K562 (cell line): ENCODE results near the gene CPED1. TPM values are rescaled to one million over a fixed set of nuclear protein-coding genes. Genes with fewer than 3 reads are reported as not detected.

Experiments
- CBFA2T2 ChIP-seq: fragments of 450-650 bp; conservative IDR thresholded peaks from 2 replicates; pipeline ENCODE4 v1.6.1; 2017; ENCODE audit warnings: mild to moderate bottlenecking
- GTF2F1 ChIP-seq: IDR thresholded peaks from 2 replicates; pipeline ENCODE4 v1.6.1; 2011; ENCODE audit warnings: low read depth, low read length, improper control_type of control experiment
- JUND ChIP-seq, 2 experiments: IDR thresholded peaks; 2 replicates in 1 of 2; 3 replicates in 1 of 2; pipeline ENCODE4 v1.6.1; 2011; ENCODE audit warnings: borderline replicate concordance in 2 of 2, low read depth in 2 of 2, low read length in 2 of 2, improper control_type of control experiment in 1 of 2, missing biosample characterization in 1 of 2, missing genetic modification characterization in 1 of 2, missing genetic modification reagents in 1 of 2
- MXI1 ChIP-seq: IDR thresholded peaks from 2 replicates; pipeline ENCODE4 v1.6.1; 2011; ENCODE audit warnings: low read depth, mild to moderate bottlenecking, improper control_type of control experiment, low read length
- MYNN ChIP-seq, 2 experiments: sonication (generic); formaldehyde crosslinking in 1 of 2; IDR thresholded peaks; 2 replicates each; pipeline versions ENCODE4 v1.5.0 to v1.6.1; 2016 to 2020; ENCODE audit warnings: antibody characterized with exemption in 1 of 2, missing genetic modification reagents in 1 of 2
- THRAP3 ChIP-seq: fragments of 450-650 bp; IDR thresholded peaks from 2 replicates; pipeline ENCODE4 v1.6.1; 2016; ENCODE audit warnings: mild to moderate bottlenecking, inconsistent platforms, borderline replicate concordance
- ZNF586 ChIP-seq: fragments of 450-650 bp; formaldehyde crosslinking; conservative IDR thresholded peaks from 2 replicates; pipeline ENCODE4 v1.4.0; 2020; ENCODE audit warnings: mild to moderate bottlenecking, moderate library complexity
- polyA plus RNA-seq, 8 experiments: library from polyadenylated mRNA; depleted of rRNA in 4 of 8; stranded (reverse) in 5 of 8; unstranded in 3 of 8; fragments of >200 nt; fragmentation: Nextera tagmentation in 2 of 8; fragmentation: Illumina TruSeq in 1 of 8; extraction: Ambion mirVana in 2 of 8; extraction: Trizol in 1 of 8; gene quantifications; 2 replicates each; pipeline versions ENCODE4 v1.2.1 to v1.2.3, GENCODE V29; 2011 to 2014; ENCODE audit warnings: inconsistent platforms in 1 of 8, missing spikeins in 1 of 8
- total RNA-seq, 7 experiments: library from RNA; depleted of rRNA in 6 of 7; stranded (reverse); fragments of >200 nt in 6 of 7; fragmentation: Illumina TruSeq in 2 of 7; extraction: Trizol in 2 of 7; gene quantifications; 2 replicates each; pipeline versions ENCODE4 v1.2.1 to v1.2.3, GENCODE V29; 2011 to 2021; ENCODE audit warnings: low replicate concordance in 1 of 7
- TF ChIP-seq, protein P1 (sequence below), 3 experiments: fragments of 200-800 bp in 1 of 3; fragments of 250-450 bp in 1 of 3; fragments of 450-650 bp in 1 of 3; sonication (Bioruptor Pico) in 1 of 3; sonication (Bioruptor generic) in 1 of 3; formaldehyde crosslinking in 1 of 3; IDR thresholded peaks; 2 replicates each; pipeline versions ENCODE4 v1.6.1 to v1.8.0; 2016 to 2022; ENCODE audit warnings: mild to moderate bottlenecking in 2 of 3, missing genetic modification characterization in 2 of 3, missing compliant biosample characterization in 1 of 3, moderate library complexity in 1 of 3
- TF ChIP-seq, protein P2 (sequence below): sonication (generic); IDR thresholded peaks from 2 replicates; pipeline ENCODE4 v1.6.1; 2016
- TF ChIP-seq, protein P3 (sequence below), 2 experiments: fragments of 450-650 bp in 1 of 2; IDR thresholded peaks; 2 replicates each; pipeline ENCODE4 v1.6.1; 2011 to 2017; ENCODE audit warnings: low read depth in 2 of 2, antibody characterized with exemption in 1 of 2, borderline replicate concordance in 1 of 2, low read length in 1 of 2, mild to moderate bottlenecking in 1 of 2, mixed read lengths in 1 of 2; ENCODE audit not compliant: control insufficient read depth in 1 of 2
- TF ChIP-seq, protein P4 (sequence below): fragments of 450-650 bp; IDR thresholded peaks from 2 replicates; pipeline ENCODE4 v1.6.1; 2016; ENCODE audit warnings: mild to moderate bottlenecking

CPED1 gene
- total and polyA plus RNA-seq, 9 of the 15 experiments (the other 6 are each of a cell fraction or from before 2014, with no cell fraction given): 195 to 393 (median 290) TPM

- TF ChIP-seq GTF2F1 (peak; percentile 79; the same call in 1 of the 2 replicates), JUND (IDR thresholded peaks at IDR 0.05; ENCODE audit: borderline replicate concordance, low read depth, low read length) (peak; percentile 81), JUND (tag; IDR thresholded peaks at IDR 0.05; ENCODE audit: borderline replicate concordance, low read depth, low read length) (peak; percentile 81; the same call in 2 of the 3 replicates), MXI1 (0 out of 2 replicates have a peak, but pooled peaks have one; percentile 89), MYNN (IDR thresholded peaks at IDR 0.05) (no peak), MYNN (CRISPR knock-in tag; IDR thresholded peaks at IDR 0.05) (no peak), THRAP3 (0 out of 2 replicates have a peak, but pooled peaks have one; percentile 53), ZNF586 (CRISPR knock-in tag) (peak; percentile 65; the same call in 1 of the 2 replicates), CBFA2T2 (no peak)
- TF ChIP-seq, protein P1, sequence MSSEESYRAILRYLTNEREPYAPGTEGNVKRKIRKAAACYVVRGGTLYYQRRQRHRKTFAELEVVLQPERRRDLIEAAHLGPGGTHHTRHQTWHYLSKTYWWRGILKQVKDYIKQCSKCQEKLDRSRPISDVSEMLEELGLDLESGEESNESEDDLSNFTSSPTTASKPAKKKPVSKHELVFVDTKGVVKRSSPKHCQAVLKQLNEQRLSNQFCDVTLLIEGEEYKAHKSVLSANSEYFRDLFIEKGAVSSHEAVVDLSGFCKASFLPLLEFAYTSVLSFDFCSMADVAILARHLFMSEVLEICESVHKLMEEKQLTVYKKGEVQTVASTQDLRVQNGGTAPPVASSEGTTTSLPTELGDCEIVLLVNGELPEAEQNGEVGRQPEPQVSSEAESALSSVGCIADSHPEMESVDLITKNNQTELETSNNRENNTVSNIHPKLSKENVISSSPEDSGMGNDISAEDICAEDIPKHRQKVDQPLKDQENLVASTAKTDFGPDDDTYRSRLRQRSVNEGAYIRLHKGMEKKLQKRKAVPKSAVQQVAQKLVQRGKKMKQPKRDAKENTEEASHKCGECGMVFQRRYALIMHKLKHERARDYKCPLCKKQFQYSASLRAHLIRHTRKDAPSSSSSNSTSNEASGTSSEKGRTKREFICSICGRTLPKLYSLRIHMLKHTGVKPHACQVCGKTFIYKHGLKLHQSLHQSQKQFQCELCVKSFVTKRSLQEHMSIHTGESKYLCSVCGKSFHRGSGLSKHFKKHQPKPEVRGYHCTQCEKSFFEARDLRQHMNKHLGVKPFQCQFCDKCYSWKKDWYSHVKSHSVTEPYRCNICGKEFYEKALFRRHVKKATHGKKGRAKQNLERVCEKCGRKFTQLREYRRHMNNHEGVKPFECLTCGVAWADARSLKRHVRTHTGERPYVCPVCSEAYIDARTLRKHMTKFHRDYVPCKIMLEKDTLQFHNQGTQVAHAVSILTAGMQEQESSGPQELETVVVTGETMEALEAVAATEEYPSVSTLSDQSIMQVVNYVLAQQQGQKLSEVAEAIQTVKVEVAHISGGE (CRISPR knock-in tag; IDR thresholded peaks at IDR 0.05): peak in 1 of 3 experiments; percentile 23; a peak in 1 of 6 replicates
- TF ChIP-seq, protein P2, sequence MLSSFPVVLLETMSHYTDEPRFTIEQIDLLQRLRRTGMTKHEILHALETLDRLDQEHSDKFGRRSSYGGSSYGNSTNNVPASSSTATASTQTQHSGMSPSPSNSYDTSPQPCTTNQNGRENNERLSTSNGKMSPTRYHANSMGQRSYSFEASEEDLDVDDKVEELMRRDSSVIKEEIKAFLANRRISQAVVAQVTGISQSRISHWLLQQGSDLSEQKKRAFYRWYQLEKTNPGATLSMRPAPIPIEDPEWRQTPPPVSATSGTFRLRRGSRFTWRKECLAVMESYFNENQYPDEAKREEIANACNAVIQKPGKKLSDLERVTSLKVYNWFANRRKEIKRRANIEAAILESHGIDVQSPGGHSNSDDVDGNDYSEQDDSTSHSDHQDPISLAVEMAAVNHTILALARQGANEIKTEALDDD: peak; percentile 71; the same call in 1 of the 2 replicates
- TF ChIP-seq, protein P3, sequence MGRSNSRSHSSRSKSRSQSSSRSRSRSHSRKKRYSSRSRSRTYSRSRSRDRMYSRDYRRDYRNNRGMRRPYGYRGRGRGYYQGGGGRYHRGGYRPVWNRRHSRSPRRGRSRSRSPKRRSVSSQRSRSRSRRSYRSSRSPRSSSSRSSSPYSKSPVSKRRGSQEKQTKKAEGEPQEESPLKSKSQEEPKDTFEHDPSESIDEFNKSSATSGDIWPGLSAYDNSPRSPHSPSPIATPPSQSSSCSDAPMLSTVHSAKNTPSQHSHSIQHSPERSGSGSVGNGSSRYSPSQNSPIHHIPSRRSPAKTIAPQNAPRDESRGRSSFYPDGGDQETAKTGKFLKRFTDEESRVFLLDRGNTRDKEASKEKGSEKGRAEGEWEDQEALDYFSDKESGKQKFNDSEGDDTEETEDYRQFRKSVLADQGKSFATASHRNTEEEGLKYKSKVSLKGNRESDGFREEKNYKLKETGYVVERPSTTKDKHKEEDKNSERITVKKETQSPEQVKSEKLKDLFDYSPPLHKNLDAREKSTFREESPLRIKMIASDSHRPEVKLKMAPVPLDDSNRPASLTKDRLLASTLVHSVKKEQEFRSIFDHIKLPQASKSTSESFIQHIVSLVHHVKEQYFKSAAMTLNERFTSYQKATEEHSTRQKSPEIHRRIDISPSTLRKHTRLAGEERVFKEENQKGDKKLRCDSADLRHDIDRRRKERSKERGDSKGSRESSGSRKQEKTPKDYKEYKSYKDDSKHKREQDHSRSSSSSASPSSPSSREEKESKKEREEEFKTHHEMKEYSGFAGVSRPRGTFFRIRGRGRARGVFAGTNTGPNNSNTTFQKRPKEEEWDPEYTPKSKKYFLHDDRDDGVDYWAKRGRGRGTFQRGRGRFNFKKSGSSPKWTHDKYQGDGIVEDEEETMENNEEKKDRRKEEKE (IDR thresholded peaks at IDR 0.05; ENCODE audit: borderline replicate concordance in 1 of 2, control insufficient read depth in 1 of 2, low read depth in 2 of 2, low read length in 1 of 2): no peak; a peak in 1 of 4 replicates
- TF ChIP-seq, protein P4, sequence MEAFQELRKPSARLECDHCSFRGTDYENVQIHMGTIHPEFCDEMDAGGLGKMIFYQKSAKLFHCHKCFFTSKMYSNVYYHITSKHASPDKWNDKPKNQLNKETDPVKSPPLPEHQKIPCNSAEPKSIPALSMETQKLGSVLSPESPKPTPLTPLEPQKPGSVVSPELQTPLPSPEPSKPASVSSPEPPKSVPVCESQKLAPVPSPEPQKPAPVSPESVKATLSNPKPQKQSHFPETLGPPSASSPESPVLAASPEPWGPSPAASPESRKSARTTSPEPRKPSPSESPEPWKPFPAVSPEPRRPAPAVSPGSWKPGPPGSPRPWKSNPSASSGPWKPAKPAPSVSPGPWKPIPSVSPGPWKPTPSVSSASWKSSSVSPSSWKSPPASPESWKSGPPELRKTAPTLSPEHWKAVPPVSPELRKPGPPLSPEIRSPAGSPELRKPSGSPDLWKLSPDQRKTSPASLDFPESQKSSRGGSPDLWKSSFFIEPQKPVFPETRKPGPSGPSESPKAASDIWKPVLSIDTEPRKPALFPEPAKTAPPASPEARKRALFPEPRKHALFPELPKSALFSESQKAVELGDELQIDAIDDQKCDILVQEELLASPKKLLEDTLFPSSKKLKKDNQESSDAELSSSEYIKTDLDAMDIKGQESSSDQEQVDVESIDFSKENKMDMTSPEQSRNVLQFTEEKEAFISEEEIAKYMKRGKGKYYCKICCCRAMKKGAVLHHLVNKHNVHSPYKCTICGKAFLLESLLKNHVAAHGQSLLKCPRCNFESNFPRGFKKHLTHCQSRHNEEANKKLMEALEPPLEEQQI: 0 out of 2 replicates have a peak, but pooled peaks have one; percentile 24
Measured at GRCh38 chr7:120987683-120988590, 574 bp upstream of the CPED1 start (continued).
